Transverse colon (tissue), 4 donors: ENCODE data around the gene ANKRD12. TPM values are rescaled to one million over a fixed set of nuclear protein-coding genes. Genes with fewer than 3 reads are reported as not detected.
"Not testable (repeated sequence)": the region's sequence is repeated elsewhere in the genome, so short reads cannot be mapped to it uniquely, and the experiment has no call there.

ENCODE experiments used
- DNase-seq: peaks from one replicate; pipeline ENCODE4 v3.0.0-alpha.2; 2019
- H3K27ac ChIP-seq, 4 donors: fragments of 200-600 bp; sonication (generic); 2 replicates each; pipeline ENCODE4 v1.5.1; 2016 to 2018; ENCODE audit warnings: inconsistent platforms in 4 of 4
- H3K27me3 ChIP-seq: fragments of 200-600 bp; sonication (generic); 2 replicates; pipeline ENCODE4 v1.5.1; 2017; ENCODE audit warnings: inconsistent platforms
- H3K36me3 ChIP-seq, 4 donors: fragments of 200-600 bp; sonication (generic); 2 replicates each; pipeline ENCODE4 v1.5.1; 2017 to 2019; ENCODE audit warnings: inconsistent platforms in 4 of 4
- H3K4me1 ChIP-seq, 4 donors: fragments of 200-600 bp; sonication (generic); 2 replicates each; pipeline ENCODE4 v1.5.1; 2017 to 2020; ENCODE audit warnings: inconsistent platforms in 4 of 4
- H3K4me3 ChIP-seq, 4 donors: fragments of 200-600 bp; sonication (generic); 1 replicate in 1 of 4; 2 replicates in 3 of 4; pipeline versions ENCODE4 v1.5.1 to v1.6.1; 2017 to 2019; ENCODE audit warnings: inconsistent platforms in 4 of 4
- H3K9me3 ChIP-seq, 2 donors: fragments of 200-600 bp; sonication (generic); 2 replicates each; pipeline ENCODE4 v1.5.1; 2017 to 2019; ENCODE audit warnings: inconsistent platforms in 2 of 2
- CTCF ChIP-seq, 5 experiments: fragments of 200-600 bp in 3 of 5; fragments of 450-650 bp in 2 of 5; sonication (generic) in 3 of 5; IDR thresholded peaks; 1 replicate in 2 of 5; 2 replicates in 3 of 5; pipeline ENCODE4 v1.5.1; 2016 to 2017; ENCODE audit warnings: antibody characterized with exemption in 5 of 5, inconsistent platforms in 3 of 5, mild to moderate bottlenecking in 2 of 5, moderate library complexity in 1 of 5
- EP300 ChIP-seq: sonication (generic); formaldehyde crosslinking; IDR thresholded peaks from one replicate; pipeline ENCODE4 v1.6.1; 2017; ENCODE audit warnings: antibody characterized with exemption, low read depth
- POLR2A ChIP-seq: fragments of 450-650 bp; IDR thresholded peaks from one replicate; pipeline ENCODE4 v1.6.1; 2016; ENCODE audit warnings: antibody characterized with exemption, mild to moderate bottlenecking, moderate library complexity
- POLR2AphosphoS5 ChIP-seq, 3 donors: sonication (generic); formaldehyde crosslinking; IDR thresholded peaks; one replicate each; pipeline ENCODE4 v1.6.1; 2016; ENCODE audit warnings: antibody characterized with exemption in 3 of 3
- WGBS, 2 donors: methylation state at CpG; one replicate each; pipeline ENCODE4 v1.1.5; 2018; ENCODE audit warnings: low coverage in 1 of 2; 5-methylcytosine and 5-hydroxymethylcytosine counted together
- in situ Hi-C, 4 donors: fragments of 200-750 bp; cut with MboI; loops; one replicate each; pipeline versions ENCODE4 v1.15.0 to v1.15.1; 2017; ENCODE audit warnings: low sequenced_read_pairs in 3 of 4, low pct_ligation_motif_present in 1 of 4, low pct_unique_long_range_greater_than_20kb in 1 of 4
- intact Hi-C: fragments of 100-400 bp; cut with DNase I; formaldehyde crosslinking; loops from one replicate; pipeline ENCODE4 v1.15.1; 2023; ENCODE audit warnings: low total_unique reads
- total RNA-seq, 4 donors: library from RNA; depleted of rRNA; stranded (reverse); fragments of >200 nt; gene quantifications; one replicate each; pipeline ENCODE4 v1.1.0, GENCODE V29; 2016

The ANKRD12 gene
- total RNA-seq, 4 donors from 2014 or later = 17.5 to 91.8 (median 59.1) TPM

GRCh38 chr18:9165883-9166282 lies 29.3 kb downstream of the ANKRD12 start:
- H3K4me3 ChIP-seq, in situ Hi-C loops, DNase-seq, H3K36me3 ChIP-seq, intact Hi-C loops, H3K27me3 ChIP-seq, H3K4me1 ChIP-seq, H3K27ac ChIP-seq: not testable (repeated sequence)
- 100% methylated on average over 1 of the region's 3 CpGs; no CpG with 5 or more reads in 1 of the 2 donors for WGBS, 2 donors
- H3K9me3 ChIP-seq = peaks cover 7 to 15% of the 10 kb centered on the region in 2 donors

- DNase-seq, H3K27me3 ChIP-seq, H3K9me3 ChIP-seq, H3K27ac ChIP-seq, H3K4me3 ChIP-seq, H3K36me3 ChIP-seq, intact Hi-C loops, in situ Hi-C loops: not testable (repeated sequence)
- 93% methylated on average over 3 of the region's 3 CpGs; no CpG with 5 or more reads in 1 of the 2 donors for WGBS, 2 donors
- peaks cover 4 to 29% (median 10%) of the 10 kb centered on the region in 4 donors for H3K4me1 ChIP-seq
Measured at GRCh38 chr18:9169515-9169914, 32.9 kb downstream of the ANKRD12 start.

- H3K9me3 ChIP-seq, H3K27me3 ChIP-seq, in situ Hi-C loops, H3K4me3 ChIP-seq, H3K36me3 ChIP-seq, DNase-seq, H3K27ac ChIP-seq, intact Hi-C loops: not testable (repeated sequence)
- H3K4me1 ChIP-seq = peaks cover 4 to 37% (median 10%) of the 10 kb centered on the region in 4 donors
- 83% methylated on average over 3 of the region's 3 CpGs; no CpG with 5 or more reads in 1 of the 2 donors for WGBS, 2 donors
Measured at GRCh38 chr18:9171919-9172318, 35.3 kb downstream of the ANKRD12 start.

GRCh38 chr18:9172506-9173127 lies 36.0 kb downstream of the ANKRD12 start:
- TF ChIP-seq POLR2A (no peak), POLR2AphosphoS5 (IDR thresholded peaks at IDR 0.05) (no peak), CTCF (IDR thresholded peaks at IDR 0.05) (no peak), EP300 (no peak)
- no peak for DNase-seq
- intact Hi-C loops (no loop called here), in situ Hi-C loops (no loop called here)
- Histone ChIP-seq H3K36me3 (no peaks in the 10 kb centered on the region), H3K4me3 (no peak overlapping the region), H3K4me1 (peaks cover 4 to 44% (median 11%) of the 10 kb centered on the region in 4 donors), H3K27me3 (no peaks in the 10 kb centered on the region), H3K9me3 (no peaks in the 10 kb centered on the region), H3K27ac (no peak overlapping the region)
- 85 to 91% methylated on average over 2 to 4 of the region's 4 CpGs for WGBS, 2 donors

- Histone ChIP-seq H3K27me3 (no peaks in the 10 kb centered on the region), H3K4me1 (peaks cover 4 to 44% (median 12%) of the 10 kb centered on the region in 4 donors), H3K9me3 (no peaks in the 10 kb centered on the region), H3K36me3 (no peaks in the 10 kb centered on the region), H3K4me3 (no peak overlapping the region), H3K27ac (no peak overlapping the region)
- in situ Hi-C loops = no loop called here
- no peak for TF ChIP-seq CTCF (IDR thresholded peaks at IDR 0.05)
- 70 to 85% methylated on average over 2 to 6 of the region's 6 CpGs for WGBS, 2 donors
- DNase-seq = no peak
- intact Hi-C loops = no loop called here
Measured at GRCh38 chr18:9173770-9174233, 37.2 kb downstream of the ANKRD12 start.

- H3K27me3 ChIP-seq = no peaks in the 10 kb centered on the region
- in situ Hi-C loops = no loop called here
Measured at GRCh38 chr18:9174302-9174701, 37.7 kb downstream of the ANKRD12 start.

More at GRCh38 chr18:9174302-9174701, 37.7 kb downstream of the ANKRD12 start:
- intact Hi-C loops = no loop called here
- Histone ChIP-seq H3K9me3 (no peaks in the 10 kb centered on the region), H3K4me3 (no peak overlapping the region), H3K27ac (no peak overlapping the region), H3K4me1 (peaks cover 4 to 44% (median 12%) of the 10 kb centered on the region in 4 donors), H3K36me3 (no peaks in the 10 kb centered on the region)
- 87% methylated on average over 4 of the region's 4 CpGs; no CpG with 5 or more reads in 1 of the 2 donors for WGBS, 2 donors
- no peak for DNase-seq
- TF ChIP-seq CTCF (IDR thresholded peaks at IDR 0.05) = no peak
- TF ChIP-seq POLR2AphosphoS5 (IDR thresholded peaks at IDR 0.05) = no peak
- TF ChIP-seq EP300 = no peak
- no peak for TF ChIP-seq POLR2A
